ACHN (cell line): ENCODE data around the gene RASAL1.

Source experiments
- DNase-seq: peaks from one replicate; pipeline ENCODE4 v3.0.0-alpha.2; 2015
- in situ Hi-C: cut with HindIII; loops from 2 replicates; pipeline ENCODE4 v1.10.0; 2017; ENCODE audit warnings: low sequenced_read_pairs, low pct_ligation_motif_present, low pct_unique_long_range_greater_than_20kb

Gene RASAL1

DNA sequence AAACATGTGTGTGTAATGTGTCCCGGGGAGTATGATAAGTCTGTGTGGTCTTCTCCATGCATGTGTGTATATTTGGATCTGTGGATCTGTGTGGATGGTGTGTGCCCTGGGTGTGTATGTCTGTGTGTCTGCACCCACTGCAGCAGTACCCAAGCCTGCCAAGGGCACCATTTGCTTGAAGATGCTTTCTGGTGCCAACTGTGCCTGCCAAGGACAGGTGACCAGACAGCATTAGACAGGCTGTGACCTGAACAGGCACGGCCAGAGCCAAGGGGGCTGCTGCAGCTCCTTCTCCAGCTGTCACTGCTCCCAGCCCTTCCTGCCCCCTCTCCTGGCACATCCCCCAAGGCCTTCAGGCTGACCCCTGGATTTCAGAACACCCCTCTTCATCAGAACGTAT, 44.1 kb downstream of the RASAL1 start:
- in situ Hi-C loops = no loop called here
- DNase-seq = no peak

DNA sequence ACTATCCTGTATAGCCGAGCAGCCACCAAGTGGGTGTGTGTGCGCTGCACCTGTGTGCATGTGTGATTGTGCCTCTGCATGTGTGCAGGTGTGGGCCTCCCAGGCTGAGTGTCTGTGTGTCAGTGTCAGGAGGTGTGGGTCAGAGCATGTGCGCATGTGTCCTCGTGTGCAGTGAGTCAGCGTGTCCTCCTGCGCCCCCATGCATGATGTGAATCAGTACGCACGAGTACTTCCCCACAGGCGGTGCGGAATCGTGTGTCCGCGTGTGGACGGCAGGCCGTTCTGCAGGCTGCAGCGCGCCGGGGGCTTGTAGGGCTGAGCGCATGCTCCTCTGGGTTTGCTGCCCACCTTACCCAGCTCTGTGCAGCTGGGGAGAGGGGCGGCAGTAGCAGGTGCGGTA, 44.8 kb downstream of the RASAL1 start:
- in situ Hi-C loops = no loop called here
- no peak for DNase-seq

DNA sequence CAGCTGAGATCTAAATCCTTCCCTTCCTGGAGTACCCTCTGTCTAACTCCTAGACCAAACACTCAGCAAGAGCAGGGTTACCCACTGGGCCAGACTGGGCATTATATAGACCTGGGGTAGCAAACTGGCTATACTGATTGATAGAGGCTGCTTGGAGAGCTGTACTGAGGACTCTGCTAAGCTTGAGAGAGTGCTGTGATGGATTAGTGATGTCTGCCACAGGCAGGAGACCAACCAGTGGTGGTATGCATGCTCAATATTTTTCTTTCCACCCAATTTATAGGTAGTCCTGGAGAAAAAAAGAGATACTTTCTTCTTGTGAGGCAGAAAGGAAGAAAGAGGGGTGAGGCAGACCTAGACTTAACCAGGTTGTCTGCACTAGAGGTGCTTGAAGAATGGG, 45.7 kb downstream of the RASAL1 start:
- DNase-seq = no peak
- in situ Hi-C loops = no loop called here

DNA sequence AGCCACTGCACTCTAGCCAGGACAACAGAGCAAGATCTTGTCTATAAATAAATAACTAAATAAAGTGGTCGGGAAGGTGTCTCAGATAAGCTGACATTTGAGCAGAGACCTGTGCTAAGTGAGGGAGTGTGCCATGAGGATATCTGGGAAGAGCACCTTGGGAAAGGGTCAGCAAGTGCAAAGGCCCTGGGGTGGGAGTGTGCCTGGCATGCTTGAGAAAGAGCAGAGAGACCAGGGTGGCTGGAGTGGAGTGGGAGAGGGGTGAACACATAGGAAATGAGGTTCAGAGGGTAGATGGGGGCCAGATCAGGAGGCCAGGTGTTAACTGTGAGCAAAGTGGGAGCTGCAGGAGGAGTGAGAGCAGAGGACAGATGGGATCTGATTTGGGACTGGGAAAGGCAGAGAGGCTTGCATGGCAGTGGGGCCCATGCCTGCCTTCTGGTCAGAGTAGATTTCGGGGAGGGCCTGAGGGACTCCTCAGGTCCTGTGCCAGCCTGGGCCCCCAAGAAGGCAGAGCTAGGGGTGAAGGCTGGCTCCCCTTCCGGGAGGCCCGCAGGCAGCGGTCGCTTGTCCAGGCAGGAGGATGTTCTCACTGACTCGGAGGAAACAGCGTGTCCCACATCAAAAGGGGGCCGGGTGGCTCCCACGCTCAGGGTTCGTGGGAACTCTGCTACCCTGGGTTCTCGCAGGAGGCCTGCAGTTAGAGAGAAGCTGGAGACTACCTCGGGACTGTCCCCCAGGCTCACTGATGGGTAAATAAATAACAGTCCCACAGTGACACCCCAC, 46.4 kb downstream of the RASAL1 start:
- DNase-seq = no peak
- in situ Hi-C loops = no loop called here

DNA sequence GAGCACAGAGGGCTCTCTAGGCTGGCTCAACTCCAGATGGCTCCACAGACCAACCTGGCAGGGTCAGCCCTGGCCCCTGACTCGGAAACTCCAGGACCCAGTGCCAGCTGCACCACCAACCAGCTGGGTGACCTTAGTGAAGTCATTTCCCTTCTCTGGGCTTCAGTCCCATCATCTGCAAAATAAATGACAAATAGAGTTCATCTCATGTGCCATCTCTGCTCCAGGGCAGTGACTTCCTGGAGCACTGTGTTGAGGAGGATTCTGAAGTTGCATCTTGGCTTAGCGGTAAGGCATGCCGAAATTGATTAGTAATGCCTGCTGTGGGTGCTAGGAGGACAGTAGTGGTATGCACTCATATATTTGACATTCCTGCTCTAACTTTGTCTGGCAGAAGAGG, 47.5 kb downstream of the RASAL1 start:
- in situ Hi-C loops = no loop called here
- DNase-seq = no peak

DNA sequence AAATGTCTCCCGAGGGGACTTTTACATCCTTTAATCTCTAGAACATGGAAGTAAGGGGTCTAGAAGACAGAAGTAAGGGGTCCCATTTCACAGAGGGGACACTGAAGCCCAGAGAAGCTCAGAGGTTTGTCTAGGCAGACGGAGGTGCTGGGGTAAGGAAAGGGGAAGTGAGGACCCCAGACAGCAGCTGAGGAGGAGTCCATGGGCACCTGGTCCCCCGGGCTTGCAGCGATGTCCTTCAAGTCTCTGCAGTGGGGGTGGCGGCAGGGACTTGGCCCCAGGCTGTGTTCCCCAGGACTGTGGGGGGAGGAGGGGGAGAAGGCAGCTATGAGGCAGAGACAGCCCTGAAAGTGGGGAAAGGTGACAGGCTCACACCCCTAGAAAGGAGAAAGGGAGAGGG, 48.4 kb downstream of the RASAL1 start:
- DNase-seq = no peak
- in situ Hi-C loops = no loop called here

DNA sequence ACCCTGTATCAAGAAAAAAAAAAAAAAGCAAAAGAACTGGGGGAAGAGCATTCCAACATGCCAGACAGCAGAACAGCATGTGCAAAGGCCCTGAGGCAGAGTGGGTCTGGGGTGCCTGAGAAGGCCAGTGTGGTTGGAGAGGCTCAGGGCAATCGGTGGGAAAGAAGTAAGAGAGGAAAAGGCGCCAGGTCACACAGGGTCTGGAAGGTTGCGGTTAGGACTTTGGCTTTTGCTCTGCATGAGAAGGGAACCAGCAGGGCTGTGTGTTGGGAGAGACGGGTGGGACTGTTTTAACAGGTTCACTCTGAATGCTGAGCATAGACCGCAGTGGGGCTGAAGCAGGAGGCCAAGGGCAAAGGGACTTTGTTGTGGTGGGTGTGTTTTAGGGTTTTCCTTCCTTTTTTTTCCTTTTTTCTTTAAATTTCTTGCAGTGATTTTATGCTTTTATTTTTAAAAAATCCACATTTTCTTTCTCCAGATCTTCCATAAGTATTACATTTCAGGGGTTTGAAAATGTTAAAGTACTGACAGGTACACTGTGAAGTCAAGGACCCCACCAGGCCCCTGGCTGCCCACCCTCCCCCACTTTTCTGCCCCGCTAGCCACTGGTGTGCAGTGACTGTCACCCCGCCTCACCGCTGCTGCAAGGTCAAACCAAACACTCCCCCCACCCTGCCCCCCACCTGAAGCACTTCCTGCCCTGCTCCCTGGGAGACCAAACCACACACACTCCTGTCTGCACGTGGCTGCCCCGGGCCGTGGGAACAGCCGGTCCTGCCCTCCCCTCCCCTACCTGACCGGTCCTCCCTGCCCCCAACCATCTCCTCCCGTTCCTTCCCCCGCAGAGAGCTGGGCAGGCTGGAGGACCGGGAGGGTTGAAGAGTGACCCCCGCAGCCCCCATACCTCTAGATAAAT, 49.1 kb downstream of the RASAL1 start:
- in situ Hi-C loops = no loop called here
- DNase-seq = no peak

DNA sequence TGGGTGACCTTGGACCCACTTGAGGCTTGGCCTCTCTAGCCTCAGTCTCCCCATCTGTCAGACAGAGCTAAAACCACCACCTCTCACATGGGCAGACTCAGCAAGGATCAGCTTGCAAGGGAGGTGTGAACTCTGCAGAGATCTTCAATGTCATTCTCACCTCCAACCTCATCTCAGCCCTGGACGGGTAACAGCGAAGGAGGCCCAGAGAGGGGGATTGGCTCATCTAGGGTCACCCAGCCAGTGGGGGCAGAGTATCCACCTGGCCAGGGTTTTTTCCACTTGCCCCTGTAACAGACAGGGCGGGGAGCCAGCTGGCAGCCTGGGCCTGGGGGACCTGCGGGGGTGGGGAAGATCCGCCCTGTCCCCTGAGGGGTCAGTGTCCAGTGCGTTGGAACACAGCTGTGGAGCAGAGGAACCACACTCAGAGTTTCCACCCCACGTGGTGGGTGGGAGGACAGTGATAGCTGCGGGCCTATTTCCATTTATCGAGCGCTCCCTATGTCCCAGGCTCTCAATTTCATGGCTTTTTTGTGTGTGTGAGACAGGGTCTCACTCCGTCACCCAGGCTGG, 51.6 kb downstream of the RASAL1 start:
- in situ Hi-C loops = no loop called here
- DNase-seq = no peak

DNA sequence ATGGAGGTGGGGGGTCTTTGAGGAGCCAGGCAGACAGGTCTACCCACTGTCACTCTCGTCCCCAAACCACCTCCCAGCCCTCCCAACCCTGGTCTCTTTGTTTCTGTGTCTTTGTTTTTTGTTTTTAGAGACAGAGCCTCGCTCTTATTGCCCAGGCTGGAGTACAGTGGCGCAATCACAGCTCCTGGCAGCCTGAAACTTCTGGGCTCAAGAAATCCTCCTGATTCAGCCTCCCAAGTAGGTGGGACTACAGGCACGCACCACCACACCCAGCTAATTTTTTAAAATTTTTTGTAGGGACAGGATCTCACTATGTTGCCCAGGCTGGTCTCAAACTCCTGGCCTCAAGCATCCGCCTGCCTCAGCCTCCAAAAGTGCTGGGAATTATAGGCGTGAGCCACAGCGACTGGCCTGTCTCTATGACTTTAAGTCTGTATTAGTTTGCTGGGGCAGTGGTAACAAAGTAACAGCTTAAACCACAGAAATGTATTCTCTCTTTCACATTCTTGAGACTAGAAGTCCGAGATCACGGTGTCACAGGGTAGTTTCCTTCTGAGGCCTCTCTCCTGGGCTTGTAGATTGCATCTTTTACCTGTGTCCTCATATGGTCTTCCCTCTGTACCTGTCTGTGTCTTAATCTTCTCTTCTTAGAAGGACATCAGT, 52.9 kb downstream of the RASAL1 start:
- in situ Hi-C loops = no loop called here
- DNase-seq = no peak

DNA sequence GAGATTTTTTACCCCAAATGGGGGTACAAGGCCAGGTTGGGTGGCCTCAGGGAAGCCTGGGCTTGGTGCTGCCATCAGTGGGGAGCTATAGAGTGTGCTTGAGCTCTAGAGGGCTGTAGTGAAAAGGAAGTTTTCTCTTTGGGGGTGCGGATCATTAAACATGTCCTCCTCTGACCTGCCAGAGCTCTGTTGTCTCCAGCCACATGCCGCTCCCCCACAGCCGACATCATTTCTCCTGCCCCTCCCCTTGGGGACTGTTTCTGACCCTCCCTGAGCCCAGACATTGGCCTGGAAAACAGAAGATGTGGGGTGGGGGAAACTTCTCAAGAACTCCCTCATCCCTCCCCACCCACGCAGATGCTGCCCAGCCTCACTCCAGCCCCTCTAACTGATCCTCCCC, 53.7 kb downstream of the RASAL1 start:
- no peak for DNase-seq
- in situ Hi-C loops = no loop called here

DNA sequence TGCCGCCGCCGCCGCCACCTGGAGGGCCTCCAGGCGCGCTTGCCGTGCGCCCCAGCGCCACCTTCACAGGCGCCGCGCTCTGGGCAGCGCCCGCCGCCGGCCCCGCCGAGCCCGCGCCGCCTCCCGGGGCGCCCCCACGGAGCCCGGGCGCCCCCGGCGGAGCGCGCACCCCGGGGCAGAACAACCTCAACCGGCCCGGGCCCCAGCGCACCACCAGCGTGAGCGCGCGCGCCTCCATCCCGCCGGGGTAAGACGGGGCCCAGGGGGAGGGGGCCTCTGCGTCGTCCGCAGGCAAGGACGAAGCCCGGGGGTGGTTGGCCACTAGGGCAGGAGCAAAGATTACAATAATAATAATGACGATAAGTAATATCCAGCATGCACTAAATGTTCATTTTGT, 57.7 kb downstream of the RASAL1 start:
- in situ Hi-C loops = no loop called here
- DNase-seq = no peak

DNA sequence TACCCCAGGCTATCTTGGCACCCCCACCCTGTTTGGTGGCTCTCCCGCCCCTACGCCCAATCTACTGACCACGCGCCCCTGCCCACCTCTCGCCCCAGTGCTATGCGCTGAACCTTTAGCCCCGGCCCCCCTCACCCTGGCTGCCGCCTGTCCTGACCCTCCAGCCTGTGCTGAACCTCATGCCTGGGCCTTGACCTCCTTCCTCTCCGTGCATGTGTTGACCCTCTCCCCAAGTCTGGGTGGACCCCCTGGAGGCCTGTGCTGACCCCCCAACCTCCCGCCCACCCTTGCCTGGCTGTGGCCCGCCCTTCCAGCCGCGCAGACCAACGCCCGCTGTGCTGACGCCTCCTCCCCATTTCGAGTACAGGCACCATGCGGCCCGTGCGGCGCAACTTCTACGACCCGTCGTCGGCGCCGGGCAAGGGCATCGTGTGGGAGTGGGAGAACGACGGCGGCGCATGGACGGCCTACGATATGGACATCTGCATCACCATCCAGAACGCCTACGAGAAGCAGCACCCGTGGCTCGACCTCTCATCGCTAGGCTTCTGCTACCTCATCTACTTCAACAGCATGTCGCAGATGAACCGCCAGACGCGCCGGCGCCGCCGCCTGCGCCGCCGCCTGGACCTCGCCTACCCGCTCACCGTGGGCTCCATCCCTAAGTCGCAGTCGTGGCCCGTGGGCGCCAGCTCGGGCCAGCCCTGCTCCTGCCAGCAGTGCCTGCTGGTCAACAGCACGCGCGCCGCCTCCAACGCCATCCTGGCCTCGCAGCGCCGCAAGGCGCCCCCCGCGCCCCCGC, 58.3 kb downstream of the RASAL1 start:
- DNase-seq = no peak
- in situ Hi-C loops = no loop called here

DNA sequence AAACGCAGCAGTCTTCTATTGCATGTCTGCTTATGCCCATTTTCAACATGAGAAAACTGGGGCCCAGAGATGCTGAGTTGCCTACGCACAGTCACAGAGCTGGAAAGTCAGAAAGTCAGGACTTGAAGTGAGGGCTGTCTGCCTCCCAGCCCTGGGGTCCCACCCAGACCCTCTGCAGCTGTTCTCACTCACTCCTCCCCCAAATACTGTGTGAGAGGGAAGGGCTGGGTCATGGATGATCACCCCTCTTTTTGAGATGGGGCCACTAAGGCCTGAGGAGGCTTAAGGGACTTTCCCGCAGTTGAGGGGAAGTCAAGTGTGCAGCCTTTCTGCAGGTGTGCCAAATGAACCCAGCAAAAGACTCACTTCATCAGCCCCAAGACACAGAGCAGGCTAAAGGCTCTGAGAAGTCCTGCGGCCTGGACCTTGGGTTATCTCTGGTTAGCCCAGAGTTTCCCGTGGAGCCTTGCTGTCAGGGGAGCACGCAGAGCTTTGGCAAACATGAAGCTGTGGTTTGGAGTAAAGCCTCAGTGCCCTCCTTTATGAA, 60.4 kb downstream of the RASAL1 start:
- in situ Hi-C loops = no loop called here
- DNase-seq = peak; percentile 37

DNA sequence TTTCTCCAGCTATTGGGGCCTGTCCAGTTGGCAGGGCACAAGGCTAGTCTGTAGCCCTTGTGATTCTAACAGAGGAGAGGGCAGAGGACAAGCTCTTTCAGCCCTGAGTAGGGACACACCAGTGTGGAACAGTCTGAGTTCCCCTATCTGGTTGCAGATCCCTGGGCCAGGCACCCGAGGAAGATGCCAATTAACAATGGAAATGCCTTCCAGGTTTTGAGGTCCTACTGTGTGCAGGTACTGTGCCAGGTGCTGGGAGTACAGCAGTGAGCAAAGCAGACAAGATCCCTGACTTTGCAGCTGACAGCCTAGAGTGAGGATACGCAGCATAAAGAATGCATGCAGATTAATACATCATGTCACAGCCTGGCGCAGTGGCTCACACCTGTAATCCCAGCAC, 62.0 kb downstream of the RASAL1 start:
- in situ Hi-C loops = loop anchor here (25.0 kb wide), 1 partner anchor 89 kb away; no protein-coding TSS in a partner anchor

DNA sequence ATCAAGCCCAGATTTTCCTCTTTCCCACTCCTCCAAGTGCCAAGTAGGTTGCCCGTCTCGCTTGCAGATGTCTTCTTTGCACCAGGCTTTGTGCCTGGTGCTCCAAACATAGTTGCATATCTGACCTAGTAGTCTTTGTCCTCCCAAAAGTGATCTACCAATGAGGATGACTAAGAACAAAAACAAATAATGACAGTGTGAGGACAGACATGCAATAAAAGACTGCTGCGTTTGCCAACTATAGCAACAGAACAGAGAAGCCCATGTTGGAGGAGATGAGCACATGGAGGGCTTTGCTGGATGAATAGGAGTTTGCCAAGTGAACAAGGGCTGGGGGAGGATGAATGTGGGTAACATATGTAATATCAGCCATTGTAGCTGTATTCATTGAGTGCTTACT, 63.4 kb downstream of the RASAL1 start:
- DNase-seq = no peak
- in situ Hi-C loops = loop anchor here (25.0 kb wide), 1 partner anchor 90 kb away; no protein-coding TSS in a partner anchor

More for the DNA sequence above, 62.0 kb downstream of the RASAL1 start:
- DNase-seq = no peak

DNA sequence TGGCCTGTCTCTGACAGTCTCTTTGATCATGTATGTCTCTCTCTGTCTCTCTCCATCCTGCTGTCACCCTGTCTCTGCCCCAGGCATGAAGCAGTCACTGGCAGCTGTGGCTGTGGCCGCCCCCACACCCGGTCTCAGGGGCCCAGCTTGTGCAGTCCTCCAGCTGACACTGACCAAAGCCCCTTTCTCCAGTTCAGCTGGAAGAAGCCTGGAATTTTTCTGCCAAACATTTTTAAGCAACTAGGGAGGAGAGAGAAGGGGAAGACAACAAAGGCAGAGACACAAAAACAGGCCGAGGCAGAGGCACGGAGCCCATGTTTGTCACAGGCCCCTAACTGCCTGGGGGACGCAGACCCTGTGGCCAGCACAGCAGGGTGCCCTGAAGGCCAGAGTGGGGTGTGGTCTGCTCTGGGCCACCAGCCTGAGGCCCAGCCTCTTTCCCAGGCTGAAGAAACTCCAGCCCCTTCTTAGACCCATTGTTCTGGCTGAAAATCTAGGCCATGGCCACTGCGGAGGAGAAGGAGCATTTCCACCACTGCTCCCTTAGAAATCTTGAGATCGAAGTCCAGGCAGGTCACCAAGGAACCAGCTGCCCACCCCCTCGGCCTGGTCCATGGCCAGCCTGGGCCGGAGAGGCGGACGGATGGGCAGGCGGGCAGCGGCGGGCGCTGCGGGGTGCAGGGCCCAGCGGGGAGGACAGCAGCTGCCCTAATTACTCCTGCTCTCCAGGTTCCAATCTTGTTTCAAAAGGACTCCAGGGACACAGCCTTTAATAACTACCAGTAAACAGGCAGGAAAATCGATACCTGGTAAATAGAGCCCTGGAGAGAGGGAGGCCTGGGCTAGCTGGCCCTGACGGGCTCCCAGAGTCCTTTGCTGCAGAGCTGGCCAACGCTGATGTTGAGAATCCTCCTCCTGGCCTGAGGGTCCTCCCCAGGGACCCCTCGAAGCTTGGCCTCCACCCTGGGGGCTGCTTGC, 64.1 kb downstream of the RASAL1 start:
- in situ Hi-C loops = loop anchor here (25.0 kb wide), 1 partner anchor 91 kb away; no protein-coding TSS in a partner anchor
- DNase-seq = no peak
